Subcutaneous adipose tissue (tissue), 4 donors: ENCODE data around the gene IL18R1. TPM values are rescaled to one million over a fixed set of nuclear protein-coding genes. Genes with fewer than 3 reads are reported as not detected.

ENCODE experiments used
- total RNA-seq, 4 donors: library from RNA; depleted of rRNA; stranded (reverse); fragments of >200 nt; gene quantifications; one replicate each; pipeline ENCODE4 v1.1.0, GENCODE V29; 2016
- TF ChIP-seq, protein P1 (sequence below): fragments of 450-650 bp; IDR thresholded peaks from one replicate; pipeline ENCODE4 v1.5.1; 2016; ENCODE audit warnings: low read depth, mild to moderate bottlenecking, control low read depth, antibody characterized with exemption, moderate library complexity

The IL18R1 gene
- total RNA-seq, 4 donors from 2014 or later: 12.6 to 24.9 (median 21.2) TPM

DNA sequence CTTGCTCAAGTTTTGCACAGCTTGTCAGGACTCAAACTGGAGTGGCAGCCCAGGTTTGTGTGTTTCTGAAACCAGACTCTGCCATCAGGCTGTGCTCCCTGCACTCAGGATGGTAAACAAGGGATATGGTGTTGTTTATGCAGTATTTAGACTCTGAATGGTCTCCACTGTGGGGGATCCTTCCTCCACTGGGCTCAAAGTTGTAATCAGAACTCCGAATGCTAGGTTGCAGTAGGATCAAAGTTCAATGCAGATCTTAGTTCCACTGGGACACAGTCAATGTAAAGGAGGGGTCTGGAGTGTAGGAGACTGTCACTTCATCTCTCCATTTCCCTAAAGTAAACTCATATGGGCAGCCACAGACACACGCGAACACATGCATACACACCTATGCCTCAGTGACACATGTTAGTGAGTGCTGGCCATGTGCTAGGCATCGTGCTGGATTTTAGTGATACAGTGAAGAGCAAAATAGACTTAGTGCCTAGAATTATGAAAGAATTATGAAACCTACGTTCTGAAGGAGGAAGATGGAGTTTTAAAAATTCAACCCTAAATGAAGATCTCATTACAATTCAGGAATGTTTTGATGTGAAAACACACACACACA lies 6.1 kb downstream of the IL18R1 start:
- TF ChIP-seq, protein P1, sequence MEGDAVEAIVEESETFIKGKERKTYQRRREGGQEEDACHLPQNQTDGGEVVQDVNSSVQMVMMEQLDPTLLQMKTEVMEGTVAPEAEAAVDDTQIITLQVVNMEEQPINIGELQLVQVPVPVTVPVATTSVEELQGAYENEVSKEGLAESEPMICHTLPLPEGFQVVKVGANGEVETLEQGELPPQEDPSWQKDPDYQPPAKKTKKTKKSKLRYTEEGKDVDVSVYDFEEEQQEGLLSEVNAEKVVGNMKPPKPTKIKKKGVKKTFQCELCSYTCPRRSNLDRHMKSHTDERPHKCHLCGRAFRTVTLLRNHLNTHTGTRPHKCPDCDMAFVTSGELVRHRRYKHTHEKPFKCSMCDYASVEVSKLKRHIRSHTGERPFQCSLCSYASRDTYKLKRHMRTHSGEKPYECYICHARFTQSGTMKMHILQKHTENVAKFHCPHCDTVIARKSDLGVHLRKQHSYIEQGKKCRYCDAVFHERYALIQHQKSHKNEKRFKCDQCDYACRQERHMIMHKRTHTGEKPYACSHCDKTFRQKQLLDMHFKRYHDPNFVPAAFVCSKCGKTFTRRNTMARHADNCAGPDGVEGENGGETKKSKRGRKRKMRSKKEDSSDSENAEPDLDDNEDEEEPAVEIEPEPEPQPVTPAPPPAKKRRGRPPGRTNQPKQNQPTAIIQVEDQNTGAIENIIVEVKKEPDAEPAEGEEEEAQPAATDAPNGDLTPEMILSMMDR: no peak

DNA sequence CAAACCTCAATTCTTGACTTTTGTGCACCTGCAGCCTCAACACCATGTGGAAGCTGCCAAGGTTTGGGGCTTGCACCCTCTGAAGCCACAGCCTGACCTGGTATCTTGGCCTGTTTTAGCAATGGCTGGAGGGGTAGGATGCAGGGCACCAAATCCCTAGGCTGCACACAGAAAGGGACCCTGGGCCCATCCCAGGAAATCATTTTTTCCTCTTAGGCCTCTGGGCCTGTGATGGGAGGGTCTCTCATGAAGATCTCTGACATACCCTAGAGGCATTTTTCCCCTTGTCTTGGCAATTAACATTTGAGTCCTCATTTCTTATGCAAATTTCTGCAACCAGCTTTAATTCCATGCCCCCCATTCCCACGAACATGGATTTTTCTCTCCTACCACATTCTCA lies 10.2 kb downstream of the IL18R1 start:
- TF ChIP-seq, protein P1: no peak

DNA sequence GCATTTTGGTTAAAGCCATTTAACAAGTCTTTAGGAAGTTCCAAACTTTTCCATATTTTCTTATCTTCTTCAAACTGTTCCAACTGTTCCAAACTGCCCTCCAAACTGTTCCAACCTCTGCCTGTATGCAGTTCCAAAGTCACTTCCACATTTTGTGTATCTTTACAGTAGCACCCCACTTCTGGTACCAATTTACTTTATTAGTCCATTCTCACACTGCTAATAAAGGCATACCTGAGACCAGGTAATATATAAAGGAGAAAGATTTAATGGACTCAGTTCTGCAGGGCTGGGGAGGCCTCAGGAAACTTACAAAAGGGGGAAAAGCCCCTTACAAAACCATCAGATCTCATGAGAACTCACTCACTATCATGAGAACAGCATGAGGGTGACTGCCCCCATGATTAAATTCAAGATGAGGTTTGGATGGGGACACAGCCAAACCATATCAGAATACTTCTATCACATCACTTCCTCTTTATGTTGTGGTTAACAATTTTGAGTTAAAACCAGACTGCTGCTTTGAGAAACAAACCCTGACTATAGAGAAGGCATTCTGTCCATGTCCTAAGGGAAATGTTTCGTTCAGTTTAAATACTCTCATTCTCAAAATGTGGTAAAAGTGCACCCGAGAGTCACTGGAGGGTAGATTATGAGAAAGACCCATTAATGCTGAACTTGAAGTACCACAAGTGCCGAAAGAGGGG lies 11.0 kb downstream of the IL18R1 start:
- TF ChIP-seq, protein P1: no peak

DNA sequence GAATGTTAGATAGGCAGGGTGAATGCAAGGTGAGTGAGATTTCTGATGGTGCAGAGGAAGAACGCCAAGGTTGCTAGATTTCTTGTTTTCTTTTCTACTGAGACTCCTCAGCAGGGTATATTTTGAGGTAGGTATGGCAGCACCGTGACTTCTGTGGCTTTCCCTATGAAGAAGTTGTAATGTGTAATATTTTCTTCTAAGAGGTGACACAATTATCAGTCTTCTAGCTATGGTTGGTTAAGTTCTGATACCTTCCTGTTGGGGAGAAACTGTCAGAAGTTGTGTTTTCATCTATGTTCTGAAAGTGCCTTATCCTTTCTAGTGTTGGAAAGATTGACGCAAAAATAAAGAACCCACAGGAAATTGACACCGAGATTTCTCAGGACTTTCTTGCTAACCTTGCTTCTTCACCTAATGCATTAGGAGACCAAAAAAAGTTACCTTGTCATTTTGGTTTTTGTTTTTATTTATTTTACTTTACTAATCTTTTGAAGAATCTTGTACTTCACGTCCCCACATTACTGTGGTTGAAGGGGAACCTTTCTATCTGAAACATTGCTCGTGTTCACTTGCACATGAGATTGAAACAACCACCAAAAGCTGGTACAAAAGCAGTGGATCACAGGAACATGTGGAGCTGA lies 11.9 kb downstream of the IL18R1 start:
- TF ChIP-seq, protein P1: no peak

DNA sequence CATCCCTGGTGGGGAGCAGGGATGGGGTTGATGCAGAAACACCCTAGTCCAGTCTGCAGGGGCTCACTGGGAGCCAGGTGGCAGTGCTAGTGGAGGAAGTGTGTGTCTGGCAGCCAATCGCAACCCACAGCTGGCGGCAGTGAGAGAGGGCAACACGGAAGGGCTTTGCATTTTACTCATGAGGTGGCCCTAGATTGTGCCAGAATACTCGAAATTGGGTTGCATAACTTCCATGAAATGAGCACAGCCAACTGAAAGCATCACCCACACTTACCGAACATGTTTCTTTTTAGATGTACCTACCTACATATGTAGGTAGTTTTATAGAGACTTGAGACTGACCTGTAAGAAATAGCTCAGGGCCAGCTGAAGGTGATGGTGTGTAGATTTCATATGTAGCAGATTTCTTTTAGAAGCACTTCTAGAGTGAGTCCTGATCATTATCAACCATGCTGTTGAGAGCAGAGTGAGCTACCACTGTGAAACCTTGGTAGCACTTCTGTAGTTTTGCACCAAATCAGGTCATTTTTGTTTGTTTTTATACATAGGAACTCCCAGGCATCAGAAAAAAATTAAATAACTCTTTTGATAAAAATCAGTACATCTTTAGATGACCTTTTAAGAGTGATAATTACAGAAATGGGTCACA lies 13.0 kb downstream of the IL18R1 start:
- TF ChIP-seq, protein P1: no peak

DNA sequence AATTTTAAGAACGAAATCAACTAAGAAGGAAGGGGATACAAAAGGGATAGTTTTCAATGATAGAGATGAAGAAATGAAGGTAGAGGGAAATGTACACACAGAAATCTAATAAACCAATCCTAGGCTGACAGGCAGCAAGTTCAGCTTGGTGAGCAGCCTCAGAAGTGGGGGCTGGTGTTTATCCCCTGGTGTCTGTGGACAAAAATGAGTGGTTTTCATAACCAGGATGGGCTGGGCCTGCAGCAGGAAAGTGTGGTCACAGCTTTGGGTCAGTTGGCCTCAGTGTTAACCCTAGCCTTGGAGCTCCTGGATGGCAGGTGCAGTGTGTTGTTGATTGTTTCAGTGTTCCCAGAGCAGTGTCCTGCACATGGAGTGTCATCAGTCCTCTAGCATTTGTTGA lies 14.3 kb downstream of the IL18R1 start:
- TF ChIP-seq, protein P1: no peak

DNA sequence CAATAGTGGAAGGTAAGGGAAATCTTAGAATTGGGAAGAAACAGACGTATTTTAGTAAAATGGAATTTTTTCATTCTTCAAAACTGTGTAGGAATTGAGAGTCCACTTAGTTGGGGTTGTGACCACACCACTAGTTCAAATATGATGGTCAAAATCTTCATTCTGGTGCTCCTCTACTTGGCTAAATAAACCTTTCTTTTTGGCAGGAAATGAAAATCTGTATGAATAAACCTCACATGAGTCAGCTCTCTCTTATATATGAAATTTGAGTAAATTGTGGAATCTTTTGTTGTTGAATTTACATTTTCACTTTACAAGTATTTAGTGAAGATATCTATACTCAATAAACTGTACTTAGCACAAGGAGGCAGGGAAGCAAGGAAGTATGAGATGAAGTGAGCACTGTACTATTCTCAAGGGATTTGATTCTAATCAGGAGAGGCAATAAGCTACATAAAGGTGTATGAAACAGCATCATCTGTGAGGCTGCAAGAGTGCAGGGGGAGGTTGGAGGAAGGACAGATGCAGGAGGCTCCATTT lies 20.5 kb downstream of the IL18R1 start:
- TF ChIP-seq, protein P1: no peak
